ENCODE results near the gene GDF2.

GDF2 gene

GRCh38 chr10:47288236-47288635, 34.0 kb upstream of the GDF2 start:
- Histone ChIP-seq H3K27me3 (ENCODE audit: insufficient read depth, low read length) (no peaks in the 10 kb centered on the region), H3K4me3 (ENCODE audit: low read depth, low read length) (no peak overlapping the region), H3K79me2 (ENCODE audit: control insufficient read depth, insufficient read depth, low read length, poor library complexity) (no peaks in the 10 kb centered on the region), H3K27ac (ENCODE audit: low read depth, low read length) (no peak overlapping the region), H3K18ac (ENCODE audit: low read length) (no peak overlapping the region), H3K14ac (ENCODE audit: low read length) (no peak overlapping the region), H4K8ac (ENCODE audit: low read depth, low read length) (no peak overlapping the region), H3K4me2 (ENCODE audit: low read length) (no peak overlapping the region), H2BK12ac (ENCODE audit: low read length) (no peak overlapping the region), H2AK5ac (ENCODE audit: low read length) (no peak overlapping the region), H2AFZ (ENCODE audit: insufficient read depth, low read length, poor library complexity) (no peak overlapping the region), H4K91ac (ENCODE audit: low read depth, low read length) (no peak overlapping the region), H3K79me1 (ENCODE audit: low read length) (no peaks in the 10 kb centered on the region), H3K9me3 (ENCODE audit: insufficient read depth, low read depth, low read length) (peaks cover 4% of the 10 kb centered on the region), H3K4ac (ENCODE audit: low read depth, low read length) (no peak overlapping the region), H3K36me3 (ENCODE audit: control insufficient read depth in 1 of 2, insufficient read depth in 2 of 2, low read length in 2 of 2) (no peaks in the 10 kb centered on the region), H3K23ac (ENCODE audit: low read length) (no peak overlapping the region), H2BK120ac (ENCODE audit: insufficient read depth, low read length, poor library complexity) (no peak overlapping the region), H2BK5ac (ENCODE audit: low read depth, low read length, poor library complexity) (no peak overlapping the region), H3K4me1 (ENCODE audit: control insufficient read depth in 1 of 2, insufficient read depth in 2 of 2, low read length in 2 of 2) (no peaks in the 10 kb centered on the region), H4K12ac (ENCODE audit: low read depth, low read length) (no peak overlapping the region), H3K9ac (ENCODE audit: low read length) (no peak overlapping the region)
- 100% methylated on average over 2 of the region's 8 CpGs for whole genome bisulfite sequencing (ENCODE audit: extremely low coverage, insufficient coverage, insufficient read length)
- no peak for DNase-seq

DNA sequence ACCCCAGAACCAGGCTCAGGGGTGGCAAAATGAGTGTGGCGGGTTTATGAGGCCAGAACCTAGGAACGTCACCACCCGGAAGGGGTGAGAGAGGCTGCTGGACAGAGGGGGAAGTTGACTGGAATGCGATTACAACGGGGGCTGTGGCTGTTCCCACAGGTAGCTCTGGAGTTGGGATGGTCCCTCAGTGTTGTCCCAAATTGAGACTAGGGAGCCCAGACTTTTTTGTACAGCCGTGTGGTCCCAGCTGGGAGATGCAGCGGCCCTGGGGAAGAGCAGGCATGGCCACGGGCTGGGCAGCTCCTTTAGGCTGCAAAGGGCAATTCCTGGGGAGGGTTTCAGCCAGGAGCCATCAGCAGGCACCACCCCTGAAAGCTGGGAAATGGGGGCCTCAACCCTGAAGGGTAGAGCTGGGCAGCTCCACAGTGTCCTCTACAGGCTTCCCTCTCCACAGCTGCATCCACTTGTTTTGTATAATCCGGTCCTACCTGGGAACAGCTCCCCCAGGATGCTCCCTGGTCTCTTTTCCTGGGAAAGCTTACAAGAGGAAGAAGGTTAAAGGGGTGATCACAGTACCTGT, 33.2 kb upstream of the GDF2 start:
- no peaks in the 10 kb centered on the region for H3K79me1 ChIP-seq (ENCODE audit: low read length)
- WGBS (ENCODE audit: extremely low coverage, insufficient coverage, insufficient read length), result no CpG with 5 or more reads among the region's 9 CpGs
- no peak overlapping the region for H3K18ac ChIP-seq (ENCODE audit: low read length)
- no peak overlapping the region for H4K91ac ChIP-seq (ENCODE audit: low read depth, low read length)
- H4K12ac ChIP-seq (ENCODE audit: low read depth, low read length), result no peak overlapping the region
- H3K23ac ChIP-seq (ENCODE audit: low read length), result no peak overlapping the region
- no peak overlapping the region for H3K27ac ChIP-seq (ENCODE audit: low read depth, low read length)
- no peak overlapping the region for H3K14ac ChIP-seq (ENCODE audit: low read length)
- no peaks in the 10 kb centered on the region for H3K27me3 ChIP-seq (ENCODE audit: insufficient read depth, low read length)
- H3K4me1 ChIP-seq (ENCODE audit: control insufficient read depth in 1 of 2, insufficient read depth in 2 of 2, low read length in 2 of 2), result no peaks in the 10 kb centered on the region
- peaks cover 4% of the 10 kb centered on the region for H3K9me3 ChIP-seq (ENCODE audit: insufficient read depth, low read depth, low read length)
- H2AFZ ChIP-seq (ENCODE audit: insufficient read depth, low read length, poor library complexity), result no peak overlapping the region
- no peak overlapping the region for H2AK5ac ChIP-seq (ENCODE audit: low read length)
- no peak overlapping the region for H3K9ac ChIP-seq (ENCODE audit: low read length)
- no peak overlapping the region for H3K4me2 ChIP-seq (ENCODE audit: low read length)
- no peak overlapping the region for H3K4ac ChIP-seq (ENCODE audit: low read depth, low read length)
- no peak overlapping the region for H2BK120ac ChIP-seq (ENCODE audit: insufficient read depth, low read length, poor library complexity)
- H3K79me2 ChIP-seq (ENCODE audit: control insufficient read depth, insufficient read depth, low read length, poor library complexity), result no peaks in the 10 kb centered on the region
- no peaks in the 10 kb centered on the region for H3K36me3 ChIP-seq (ENCODE audit: control insufficient read depth in 1 of 2, insufficient read depth in 2 of 2, low read length in 2 of 2)
- no peak for DNase-seq
- H2BK5ac ChIP-seq (ENCODE audit: low read depth, low read length, poor library complexity), result no peak overlapping the region
- H3K4me3 ChIP-seq (ENCODE audit: low read depth, low read length), result no peak overlapping the region
- H4K8ac ChIP-seq (ENCODE audit: low read depth, low read length), result no peak overlapping the region
- no peak overlapping the region for H2BK12ac ChIP-seq (ENCODE audit: low read length)

- Histone ChIP-seq H2BK5ac (ENCODE audit: low read depth, low read length, poor library complexity) (no peak overlapping the region), H3K23ac (ENCODE audit: low read length) (no peak overlapping the region), H3K4me3 (ENCODE audit: low read depth, low read length) (no peak overlapping the region), H3K4ac (ENCODE audit: low read depth, low read length) (no peak overlapping the region), H3K79me2 (ENCODE audit: control insufficient read depth, insufficient read depth, low read length, poor library complexity) (no peaks in the 10 kb centered on the region), H2BK120ac (ENCODE audit: insufficient read depth, low read length, poor library complexity) (no peak overlapping the region), H3K18ac (ENCODE audit: low read length) (no peak overlapping the region), H3K14ac (ENCODE audit: low read length) (no peak overlapping the region), H3K27ac (ENCODE audit: low read depth, low read length) (no peak overlapping the region), H4K91ac (ENCODE audit: low read depth, low read length) (no peak overlapping the region), H3K9me3 (ENCODE audit: insufficient read depth, low read depth, low read length) (peaks cover 4% of the 10 kb centered on the region), H2AK5ac (ENCODE audit: low read length) (no peak overlapping the region), H3K79me1 (ENCODE audit: low read length) (no peaks in the 10 kb centered on the region), H3K4me2 (ENCODE audit: low read length) (no peak overlapping the region), H3K4me1 (ENCODE audit: control insufficient read depth in 1 of 2, insufficient read depth in 2 of 2, low read length in 2 of 2) (no peaks in the 10 kb centered on the region), H3K27me3 (ENCODE audit: insufficient read depth, low read length) (no peaks in the 10 kb centered on the region), H3K36me3 (ENCODE audit: control insufficient read depth in 1 of 2, insufficient read depth in 2 of 2, low read length in 2 of 2) (no peaks in the 10 kb centered on the region), H3K9ac (ENCODE audit: low read length) (no peak overlapping the region), H4K12ac (ENCODE audit: low read depth, low read length) (no peak overlapping the region), H2BK12ac (ENCODE audit: low read length) (no peak overlapping the region), H2AFZ (ENCODE audit: insufficient read depth, low read length, poor library complexity) (no peak overlapping the region), H4K8ac (ENCODE audit: low read depth, low read length) (no peak overlapping the region)
- no peak for DNase-seq
- no CpG with 5 or more reads among the region's 6 CpGs for WGBS (ENCODE audit: extremely low coverage, insufficient coverage, insufficient read length)
Observed at GRCh38 chr10:47289921-47290320, 32.3 kb upstream of the GDF2 start.

DNA sequence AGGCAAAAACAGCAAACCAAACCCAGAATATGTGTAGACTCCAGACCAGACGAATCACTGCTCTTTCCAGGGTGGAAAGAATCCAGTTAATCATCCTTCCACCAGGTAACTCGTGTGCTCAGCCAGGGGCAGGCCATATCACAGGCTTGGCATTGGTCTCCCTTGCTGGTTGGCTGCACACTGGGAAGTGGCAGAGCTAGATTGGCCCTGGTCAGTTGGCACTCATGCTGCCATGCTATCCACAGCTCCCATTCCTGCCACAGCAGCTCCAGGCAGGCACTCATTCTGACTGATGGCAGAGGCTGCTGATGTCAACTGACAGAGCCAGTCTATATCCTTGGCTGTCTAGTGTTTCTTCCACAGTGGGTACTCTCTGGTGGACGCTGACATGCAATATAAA, 31.9 kb upstream of the GDF2 start:
- Histone ChIP-seq H3K18ac (ENCODE audit: low read length) (no peak overlapping the region), H4K91ac (ENCODE audit: low read depth, low read length) (no peak overlapping the region), H2AFZ (ENCODE audit: insufficient read depth, low read length, poor library complexity) (no peak overlapping the region), H3K27ac (ENCODE audit: low read depth, low read length) (no peak overlapping the region), H3K4ac (ENCODE audit: low read depth, low read length) (no peak overlapping the region), H3K4me1 (ENCODE audit: control insufficient read depth in 1 of 2, insufficient read depth in 2 of 2, low read length in 2 of 2) (no peaks in the 10 kb centered on the region), H4K8ac (ENCODE audit: low read depth, low read length) (no peak overlapping the region), H3K4me3 (ENCODE audit: low read depth, low read length) (no peak overlapping the region), H4K12ac (ENCODE audit: low read depth, low read length) (no peak overlapping the region), H3K36me3 (ENCODE audit: control insufficient read depth in 1 of 2, insufficient read depth in 2 of 2, low read length in 2 of 2) (no peaks in the 10 kb centered on the region), H3K9me3 (ENCODE audit: insufficient read depth, low read depth, low read length) (peaks cover 4% of the 10 kb centered on the region), H3K9ac (ENCODE audit: low read length) (no peak overlapping the region), H2BK12ac (ENCODE audit: low read length) (no peak overlapping the region), H2AK5ac (ENCODE audit: low read length) (no peak overlapping the region), H3K27me3 (ENCODE audit: insufficient read depth, low read length) (no peaks in the 10 kb centered on the region), H3K79me2 (ENCODE audit: control insufficient read depth, insufficient read depth, low read length, poor library complexity) (no peaks in the 10 kb centered on the region), H3K4me2 (ENCODE audit: low read length) (no peak overlapping the region), H2BK5ac (ENCODE audit: low read depth, low read length, poor library complexity) (no peak overlapping the region), H2BK120ac (ENCODE audit: insufficient read depth, low read length, poor library complexity) (no peak overlapping the region), H3K23ac (ENCODE audit: low read length) (no peak overlapping the region), H3K14ac (ENCODE audit: low read length) (no peak overlapping the region), H3K79me1 (ENCODE audit: low read length) (no peaks in the 10 kb centered on the region)
- no peak for DNase-seq
- WGBS (ENCODE audit: extremely low coverage, insufficient coverage, insufficient read length), result no CpG with 5 or more reads among the region's 3 CpGs
